HEK293 (cell line): ENCODE data around the gene PITPNM2.

Source experiments
- CTCF ChIA-PET: fragments of 350-600 bp; formaldehyde crosslinking; extraction: SDS; loops from one replicate; lab custom pipeline; 2021; ENCODE audit warnings: antibody characterized with exemption; lab: Yijun Ruan, JAX
- POLR2A ChIA-PET: fragments of 300-600 bp; formaldehyde crosslinking; extraction: SDS; loops from one replicate; lab custom pipeline; 2020; ENCODE audit warnings: antibody characterized with exemption, inconsistent platforms; lab: Yijun Ruan, JAX
- H3K27ac ChIP-seq: fragments of 200-500 bp; sonication (Bioruptor generic); 2 replicates; pipeline ENCODE4 v1.5.1; 2014; ENCODE audit warnings: low read depth, low read length, control low read depth, inconsistent platforms; ENCODE audit errors: extremely low read depth
- H3K36me3 ChIP-seq, 2 experiments: fragments of 200-500 bp in 1 of 2; sonication (Bioruptor generic) in 1 of 2; 1 replicate in 1 of 2; 2 replicates in 1 of 2; pipeline ENCODE4 v1.5.1; 2014 to 2017; ENCODE audit warnings: inconsistent platforms in 2 of 2, low read length in 2 of 2; ENCODE audit not compliant: control insufficient read depth in 2 of 2, insufficient read depth in 1 of 2
- H3K4me1 ChIP-seq: fragments of 200-500 bp; sonication (Bioruptor generic); 2 replicates; pipeline ENCODE4 v1.5.1; 2014; ENCODE audit warnings: mild to moderate bottlenecking, low read length, inconsistent platforms; ENCODE audit not compliant: control insufficient read depth, insufficient read depth
- H3K4me3 ChIP-seq: 2 replicates; pipeline ENCODE4 v1.5.1; 2011; ENCODE audit warnings: low read depth, mild to moderate bottlenecking, control low read depth, low read length, moderate library complexity
- H3K9me3 ChIP-seq: fragments of 200-500 bp; sonication (Bioruptor generic); 2 replicates; pipeline ENCODE4 v1.5.1; 2014; ENCODE audit warnings: low read depth, low read length, inconsistent platforms; ENCODE audit not compliant: control insufficient read depth, insufficient read depth
- EGR2 ChIP-seq: fragments of 450-650 bp; formaldehyde crosslinking; IDR thresholded peaks from 2 replicates; pipeline ENCODE4 v1.5.1; 2016; ENCODE audit warnings: low read depth, missing biosample characterization, missing genetic modification characterization
- GLIS1 ChIP-seq: fragments of 450-650 bp; formaldehyde crosslinking; IDR thresholded peaks from 2 replicates; pipeline ENCODE4 v1.5.1; 2016; ENCODE audit warnings: missing biosample characterization, missing genetic modification characterization
- KLF16 ChIP-seq: fragments of 450-650 bp; formaldehyde crosslinking; IDR thresholded peaks from 2 replicates; pipeline ENCODE4 v1.5.1; 2017; ENCODE audit warnings: missing biosample characterization, missing genetic modification characterization
- MYNN ChIP-seq: fragments of 450-650 bp; formaldehyde crosslinking; IDR thresholded peaks from 2 replicates; pipeline ENCODE4 v1.5.1; 2016; ENCODE audit warnings: missing biosample characterization, missing genetic modification characterization, borderline replicate concordance
- MZF1 ChIP-seq: fragments of 450-650 bp; formaldehyde crosslinking; IDR thresholded peaks from 2 replicates; pipeline ENCODE4 v1.5.1; 2017; ENCODE audit warnings: missing biosample characterization, missing genetic modification characterization, borderline replicate concordance
- SP2 ChIP-seq: fragments of 450-650 bp; formaldehyde crosslinking; IDR thresholded peaks from 2 replicates; pipeline ENCODE4 v1.5.1; 2016; ENCODE audit warnings: missing biosample characterization, missing genetic modification characterization
- YY1 ChIP-seq: fragments of 450-650 bp; formaldehyde crosslinking; IDR thresholded peaks from 2 replicates; pipeline ENCODE4 v1.5.1; 2018; ENCODE audit warnings: missing biosample characterization, missing genetic modification characterization
- ZBTB1 ChIP-seq: fragments of 450-650 bp; formaldehyde crosslinking; IDR thresholded peaks from 2 replicates; pipeline ENCODE4 v1.5.1; 2016; ENCODE audit warnings: missing biosample characterization, missing genetic modification characterization
- ZBTB49 ChIP-seq: fragments of 450-650 bp; formaldehyde crosslinking; IDR thresholded peaks from 2 replicates; pipeline ENCODE4 v1.5.1; 2016; ENCODE audit warnings: missing biosample characterization, missing genetic modification characterization, low read depth
- ZEB2 ChIP-seq: fragments of 450-650 bp; formaldehyde crosslinking; IDR thresholded peaks from 2 replicates; pipeline ENCODE4 v1.5.1; 2016; ENCODE audit warnings: missing biosample characterization, missing genetic modification characterization
- ZNF114 ChIP-seq: fragments of 450-650 bp; formaldehyde crosslinking; IDR thresholded peaks from 2 replicates; pipeline ENCODE4 v1.5.0; 2017; ENCODE audit warnings: missing biosample characterization, missing genetic modification characterization
- ZNF157 ChIP-seq: fragments of 450-650 bp; formaldehyde crosslinking; IDR thresholded peaks from 2 replicates; pipeline ENCODE4 v1.5.1; 2016; ENCODE audit warnings: missing biosample characterization, missing genetic modification characterization
- ZNF184 ChIP-seq: fragments of 450-650 bp; IDR thresholded peaks from 2 replicates; pipeline ENCODE4 v1.5.1; 2018; ENCODE audit warnings: missing biosample characterization, mild to moderate bottlenecking, missing genetic modification characterization
- ZNF223 ChIP-seq: fragments of 450-650 bp; formaldehyde crosslinking; IDR thresholded peaks from 2 replicates; pipeline ENCODE4 v1.5.1; 2016; ENCODE audit warnings: missing biosample characterization, missing genetic modification characterization
- ZNF24 ChIP-seq: fragments of 450-650 bp; formaldehyde crosslinking; IDR thresholded peaks from 2 replicates; pipeline ENCODE4 v1.5.1; 2016; ENCODE audit warnings: missing biosample characterization, missing genetic modification characterization
- ZNF266 ChIP-seq: fragments of 450-650 bp; formaldehyde crosslinking; IDR thresholded peaks from 2 replicates; pipeline ENCODE4 v1.5.1; 2016; ENCODE audit warnings: missing biosample characterization, missing genetic modification characterization, low read depth
- ZNF292 ChIP-seq: fragments of 450-650 bp; formaldehyde crosslinking; IDR thresholded peaks from 2 replicates; pipeline ENCODE4 v1.5.1; 2016; ENCODE audit warnings: low read depth, missing biosample characterization, missing genetic modification characterization, borderline replicate concordance
- ZNF311 ChIP-seq: fragments of 450-650 bp; formaldehyde crosslinking; IDR thresholded peaks from 2 replicates; pipeline ENCODE4 v1.5.1; 2017; ENCODE audit warnings: missing biosample characterization, missing genetic modification characterization, borderline replicate concordance
- ZNF350 ChIP-seq: fragments of 450-650 bp; formaldehyde crosslinking; IDR thresholded peaks from 2 replicates; pipeline ENCODE4 v1.5.0; 2017; ENCODE audit warnings: missing biosample characterization, mild to moderate bottlenecking, missing genetic modification characterization
- ZNF48 ChIP-seq: fragments of 450-650 bp; formaldehyde crosslinking; IDR thresholded peaks from 2 replicates; pipeline ENCODE4 v1.5.1; 2016; ENCODE audit warnings: missing biosample characterization, missing genetic modification characterization
- ZNF488 ChIP-seq: fragments of 450-650 bp; formaldehyde crosslinking; IDR thresholded peaks from 2 replicates; pipeline ENCODE4 v1.5.1; 2016; ENCODE audit warnings: missing biosample characterization, missing genetic modification characterization
- ZNF510 ChIP-seq: fragments of 450-650 bp; formaldehyde crosslinking; IDR thresholded peaks from 2 replicates; pipeline ENCODE4 v1.5.1; 2018; ENCODE audit warnings: mild to moderate bottlenecking, missing genetic modification characterization, missing biosample characterization; ENCODE audit not compliant: insufficient replicate concordance
- ZNF514 ChIP-seq: fragments of 450-650 bp; formaldehyde crosslinking; IDR thresholded peaks from 2 replicates; pipeline ENCODE4 v1.5.1; 2016; ENCODE audit warnings: missing biosample characterization, missing genetic modification characterization
- ZNF558 ChIP-seq: fragments of 450-650 bp; formaldehyde crosslinking; IDR thresholded peaks from 2 replicates; pipeline ENCODE4 v1.5.1; 2016; ENCODE audit warnings: missing biosample characterization, missing genetic modification characterization
- ZNF626 ChIP-seq: fragments of 450-650 bp; sonication (Bioruptor Pico); formaldehyde crosslinking; IDR thresholded peaks from 2 replicates; pipeline ENCODE4 v1.5.1; 2018; ENCODE audit warnings: missing biosample characterization, missing genetic modification characterization, inconsistent platforms
- ZNF645 ChIP-seq: fragments of 450-650 bp; formaldehyde crosslinking; IDR thresholded peaks from 2 replicates; pipeline ENCODE4; 2016; ENCODE audit warnings: missing biosample characterization, missing genetic modification characterization
- ZNF777 ChIP-seq: fragments of 450-650 bp; formaldehyde crosslinking; IDR thresholded peaks from 2 replicates; pipeline ENCODE4 v1.5.1; 2017; ENCODE audit warnings: missing biosample characterization, missing genetic modification characterization, borderline replicate concordance
- ZNF791 ChIP-seq: fragments of 450-650 bp; formaldehyde crosslinking; IDR thresholded peaks from 2 replicates; pipeline ENCODE4 v1.5.1; 2016; ENCODE audit warnings: missing biosample characterization, missing genetic modification characterization

Gene PITPNM2

GRCh38 chr12:123164710-123165261 lies 13.9 kb upstream of the PITPNM2 start:
- ChIA-PET CTCF (interaction anchor here (0.6 to 0.7 kb wide), 2 partner anchors 73 to 425 kb away, joined by 3 to 4 read pairs; no protein-coding TSS in a partner anchor), POLR2A (interaction anchor here (0.7 kb wide), 1 partner anchor 199 kb away, joined by 5 read pairs; the partner anchor contains the start of gene ABCB9)
- Histone ChIP-seq H3K4me1 (no peaks in the 10 kb centered on the region), H3K27ac (no peak overlapping the region), H3K4me3 (no peak overlapping the region), H3K36me3 (peaks cover 52 to 80% of the 10 kb centered on the region in 2 experiments), H3K9me3 (no peaks in the 10 kb centered on the region)
- TF ChIP-seq ZNF24 (tag by site-specific recombination) = no peak
- no peak for TF ChIP-seq ZNF626 (tag by site-specific recombination)
- no peak for TF ChIP-seq ZNF514 (tag by site-specific recombination)
- TF ChIP-seq MZF1 (tag by site-specific recombination) = no peak
- TF ChIP-seq ZEB2 = no peak
- no peak for TF ChIP-seq MYNN (tag by site-specific recombination)
- no peak for TF ChIP-seq ZNF223 (tag by site-specific recombination)
- no peak for TF ChIP-seq EGR2 (tag by site-specific recombination)
- no peak for TF ChIP-seq ZNF791 (tag by site-specific recombination)
- no peak for TF ChIP-seq ZBTB49 (tag by site-specific recombination)
- TF ChIP-seq SP2 (tag by site-specific recombination) = no peak
- TF ChIP-seq ZNF184 (tag by site-specific recombination) = no peak
- TF ChIP-seq ZBTB1 (tag by site-specific recombination) = no peak
- no peak for TF ChIP-seq ZNF510 (tag by site-specific recombination)

GRCh38 chr12:123164222-123164621 lies 13.3 kb upstream of the PITPNM2 start:
- ChIA-PET POLR2A (no interaction called here), CTCF (interaction anchor here (0.7 kb wide), 1 partner anchor 73 kb away, joined by 4 read pairs; no protein-coding TSS in a partner anchor)
- peaks cover 52 to 85% of the 10 kb centered on the region in 2 experiments for H3K36me3 ChIP-seq
- no peaks in the 10 kb centered on the region for H3K4me1 ChIP-seq
- H3K4me3 ChIP-seq = no peak overlapping the region
- H3K27ac ChIP-seq = no peak overlapping the region
- H3K9me3 ChIP-seq = no peaks in the 10 kb centered on the region
- no peak for TF ChIP-seq ZNF292 (tag by site-specific recombination)
- TF ChIP-seq YY1 (tag by site-specific recombination) = no peak
- no peak for TF ChIP-seq KLF16 (tag by site-specific recombination)
- TF ChIP-seq ZNF266 = no peak
- TF ChIP-seq ZNF350 (tag by site-specific recombination) = no peak
- TF ChIP-seq ZNF311 (tag by site-specific recombination) = no peak
- no peak for TF ChIP-seq ZNF114 (tag by site-specific recombination)
- no peak for TF ChIP-seq ZNF558 (tag by site-specific recombination)
- no peak for TF ChIP-seq GLIS1
- no peak for TF ChIP-seq ZNF488 (tag by site-specific recombination)
- no peak for TF ChIP-seq ZNF48
- no peak for TF ChIP-seq ZNF645
- no peak for TF ChIP-seq ZNF157 (tag by site-specific recombination)
- no peak for TF ChIP-seq ZNF777 (tag by site-specific recombination)
